Psoas muscle (tissue), 8 donors: ENCODE data around the gene FGGY. TPM values are rescaled to one million over a fixed set of nuclear protein-coding genes. Genes with fewer than 3 reads are reported as not detected.

Source experiments
- ATAC-seq, 4 donors: fragments of 200-7000 bp; cut with Tn5 transposase; one replicate each; pipeline ENCODE4 v1.9.1; 2020; ENCODE audit warnings: moderate library complexity in 3 of 4, mild to moderate bottlenecking in 2 of 4
- DNase-seq, 2 donors: peaks; one replicate each; pipeline ENCODE4 v3.0.0-alpha.2; 2020
- H3K27ac ChIP-seq: fragments of 200-600 bp; one replicate; pipeline ENCODE4 v1.8.0; 2022
- H3K27me3 ChIP-seq, 3 donors: fragments of 200-600 bp in 1 of 3; one replicate each; pipeline versions ENCODE4 v1.6.1 to v1.8.0; 2013 to 2022; ENCODE audit warnings: low read length in 2 of 3, mild to moderate bottlenecking in 2 of 3, moderate library complexity in 1 of 3; ENCODE audit not compliant: insufficient read depth in 3 of 3
- H3K36me3 ChIP-seq, 2 donors: fragments of 200-600 bp in 1 of 2; one replicate each; pipeline versions ENCODE4 v1.6.1 to v1.8.0; 2013 to 2022; ENCODE audit warnings: low read depth in 1 of 2, mild to moderate bottlenecking in 1 of 2, moderate library complexity in 1 of 2; ENCODE audit not compliant: insufficient read depth in 1 of 2
- H3K4me1 ChIP-seq: fragments of 200-600 bp; one replicate; pipeline ENCODE4 v1.8.0; 2022
- H3K4me3 ChIP-seq: fragments of 200-600 bp; one replicate; pipeline ENCODE4 v1.8.0; 2022; ENCODE audit warnings: mild to moderate bottlenecking
- H3K9me3 ChIP-seq: fragments of 200-600 bp; one replicate; pipeline ENCODE4 v1.8.0; 2022
- WGBS, 3 donors: extraction: QIAGEN DNeasy Blood & Tissue Kit; methylation state at CpG; one replicate each; pipeline versions ENCODE4 v1.1.6 to v1.1.7; 2013; 5-methylcytosine and 5-hydroxymethylcytosine counted together
- intact Hi-C, 2 donors: fragments of 100-400 bp; cut with DNase I; formaldehyde crosslinking; loops; one replicate each; pipeline versions ENCODE4 v1.11.0 to v1.14.2; 2022
- polyA plus RNA-seq, 3 donors: library from polyadenylated mRNA; stranded (reverse); fragments of 200-250 nt; gene quantifications; one replicate each; pipeline ENCODE4 v1.2.3, GENCODE V29; 2013
- total RNA-seq, 4 donors: library from RNA; stranded (reverse); fragmentation: NEBNext Ultra II Directional in 2 of 4; extraction: Animal tissue kit (Norgen Biotek cat#: 25700) in 2 of 4; gene quantifications; one replicate each; pipeline versions ENCODE4 v1.2.1 to v1.2.4, GENCODE V29; 2021 to 2023
- TF ChIP-seq, protein P1 (sequence below): fragments of 200-600 bp; IDR thresholded peaks from one replicate; pipeline ENCODE4 v1.8.0; 2022; ENCODE audit warnings: antibody characterized with exemption
- donor health status: healthy with polysubstance abuse.
- donor health status: DM: no; HTN: no; CAD: no; lungs with moderate emphysema.
- donor health status: Bipolar disorder and iron deficiency.
- donor health status: healthy.
- donor health status: DM: yes; HTN: yes; CAD: no.
- donor health status: DM: no; HTN: no; CAD: no.
- donor health status: DM: no; HTN: no; CAD: no.
- donor health status: DM: yes; HTN: yes; CAD: no.

FGGY gene
- total and polyA plus RNA-seq, 7 donors, result 11.9 to 72.2 (median 46.5) TPM

DNA sequence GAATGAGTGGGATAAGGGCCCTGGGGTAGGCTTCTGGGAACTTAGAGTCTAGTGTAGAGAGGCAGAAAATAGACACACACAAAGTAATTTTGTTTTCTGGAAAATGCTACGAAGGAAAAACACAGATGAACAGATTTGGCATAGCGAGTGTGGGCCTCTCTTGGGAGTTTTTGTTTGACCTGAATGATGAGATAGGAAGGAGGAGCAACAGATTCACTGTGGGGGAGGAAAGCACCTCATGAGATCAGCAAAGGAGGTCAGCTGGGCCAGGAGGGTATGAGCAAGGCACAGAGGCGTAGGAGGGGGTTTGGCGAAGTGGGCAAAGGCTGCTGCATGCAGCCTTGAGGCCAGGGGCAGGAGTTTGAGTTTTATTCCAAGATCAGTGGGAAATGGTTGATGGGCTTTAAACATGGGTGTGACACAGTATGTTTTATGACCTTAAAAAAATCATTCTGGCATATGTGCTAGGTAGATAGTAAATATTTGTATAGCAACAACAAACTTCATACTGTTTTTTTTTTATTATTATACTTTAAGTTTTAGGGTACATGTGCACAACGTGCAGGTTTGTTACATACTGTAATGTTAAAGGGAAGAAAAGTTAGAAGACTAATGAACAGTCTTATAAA lies 57.9 kb downstream of the FGGY start:
- ATAC-seq, result peak in 3 of 4 donors; percentile 37 to 52 (median 51)
- no peaks in the 10 kb centered on the region for H3K27me3 ChIP-seq
- peaks cover 17% of the 10 kb centered on the region for H3K4me1 ChIP-seq
- peak overlapping the region; percentile 42 for H3K27ac ChIP-seq
- peak in 1 of 2 donors; percentile 37 for DNase-seq
- H3K36me3 ChIP-seq, result no peaks in the 10 kb centered on the region
- WGBS, 3 donors, result 58 to 84% (median 66%) methylated on average over 5 of the region's 5 CpGs
- TF ChIP-seq, protein P1, sequence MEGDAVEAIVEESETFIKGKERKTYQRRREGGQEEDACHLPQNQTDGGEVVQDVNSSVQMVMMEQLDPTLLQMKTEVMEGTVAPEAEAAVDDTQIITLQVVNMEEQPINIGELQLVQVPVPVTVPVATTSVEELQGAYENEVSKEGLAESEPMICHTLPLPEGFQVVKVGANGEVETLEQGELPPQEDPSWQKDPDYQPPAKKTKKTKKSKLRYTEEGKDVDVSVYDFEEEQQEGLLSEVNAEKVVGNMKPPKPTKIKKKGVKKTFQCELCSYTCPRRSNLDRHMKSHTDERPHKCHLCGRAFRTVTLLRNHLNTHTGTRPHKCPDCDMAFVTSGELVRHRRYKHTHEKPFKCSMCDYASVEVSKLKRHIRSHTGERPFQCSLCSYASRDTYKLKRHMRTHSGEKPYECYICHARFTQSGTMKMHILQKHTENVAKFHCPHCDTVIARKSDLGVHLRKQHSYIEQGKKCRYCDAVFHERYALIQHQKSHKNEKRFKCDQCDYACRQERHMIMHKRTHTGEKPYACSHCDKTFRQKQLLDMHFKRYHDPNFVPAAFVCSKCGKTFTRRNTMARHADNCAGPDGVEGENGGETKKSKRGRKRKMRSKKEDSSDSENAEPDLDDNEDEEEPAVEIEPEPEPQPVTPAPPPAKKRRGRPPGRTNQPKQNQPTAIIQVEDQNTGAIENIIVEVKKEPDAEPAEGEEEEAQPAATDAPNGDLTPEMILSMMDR, result no peak
- intact Hi-C loops, result loop anchor here in 1 of 2 donors (5.0 kb wide), 1 partner anchor 38 kb away; no protein-coding TSS in a partner anchor
- H3K9me3 ChIP-seq, result no peaks in the 10 kb centered on the region
- H3K4me3 ChIP-seq, result no peak overlapping the region

DNA sequence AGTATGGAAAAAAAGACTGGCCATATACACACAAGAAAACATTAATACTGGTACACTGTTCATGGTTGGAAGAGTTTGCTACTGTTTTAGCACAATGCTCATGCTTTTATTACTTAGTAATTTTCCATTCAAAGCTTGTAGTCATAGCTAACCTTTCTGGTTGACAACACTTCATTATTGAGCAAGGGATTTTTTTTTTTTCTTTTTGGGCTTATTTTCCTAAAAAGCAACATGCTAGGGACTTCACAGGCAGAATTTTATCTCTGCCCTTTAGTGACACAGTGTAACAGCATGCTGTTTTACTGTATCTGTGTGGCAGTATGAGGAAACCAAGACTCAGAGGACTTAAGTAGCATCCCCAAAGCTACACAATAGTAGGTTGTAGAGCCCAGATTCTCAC lies 58.5 kb downstream of the FGGY start:
- no peaks in the 10 kb centered on the region for H3K9me3 ChIP-seq
- no peaks in the 10 kb centered on the region for H3K36me3 ChIP-seq
- ATAC-seq, result peak in 1 of 4 donors; percentile 39
- H3K4me1 ChIP-seq, result peaks cover 21% of the 10 kb centered on the region
- no peak overlapping the region for H3K4me3 ChIP-seq
- no peak overlapping the region for H3K27ac ChIP-seq
- no peak for DNase-seq
- H3K27me3 ChIP-seq, result no peaks in the 10 kb centered on the region
- TF ChIP-seq, protein P1, result no peak
- intact Hi-C loops, result loop anchor here in 1 of 2 donors (5.0 kb wide), 1 partner anchor 38 kb away; no protein-coding TSS in a partner anchor

DNA sequence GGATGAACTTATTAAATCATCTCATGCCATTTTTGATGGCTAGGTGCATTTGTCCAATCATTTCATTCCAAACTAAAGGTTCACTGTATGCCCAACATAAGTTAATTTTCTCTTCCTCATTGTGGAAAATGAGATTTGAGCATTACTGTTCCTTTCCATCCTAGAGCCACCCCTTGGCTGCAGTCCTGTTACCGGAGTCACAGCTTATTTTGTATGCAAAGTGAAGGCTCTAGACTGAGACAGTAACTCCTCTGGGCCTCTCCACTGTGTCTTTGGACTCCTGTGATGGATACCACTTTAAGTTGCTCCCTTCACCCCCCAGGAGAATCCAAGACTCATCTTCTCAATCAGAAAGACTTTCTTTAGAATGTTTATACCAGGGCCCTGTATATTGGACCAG lies 59.7 kb downstream of the FGGY start:
- DNase-seq, result no peak
- Histone ChIP-seq H3K9me3 (no peaks in the 10 kb centered on the region), H3K36me3 (no peaks in the 10 kb centered on the region), H3K4me3 (no peak overlapping the region), H3K4me1 (peaks cover 26% of the 10 kb centered on the region), H3K27ac (no peak overlapping the region), H3K27me3 (no peaks in the 10 kb centered on the region)
- ATAC-seq, result no peak
- WGBS, 3 donors, result 38 to 77% (median 52%) methylated on average over 1 of the region's 1 CpG
- intact Hi-C loops, result loop anchor here in 1 of 2 donors (5.0 kb wide), 1 partner anchor 39 kb away; no protein-coding TSS in a partner anchor
- TF ChIP-seq, protein P1, result no peak

DNA sequence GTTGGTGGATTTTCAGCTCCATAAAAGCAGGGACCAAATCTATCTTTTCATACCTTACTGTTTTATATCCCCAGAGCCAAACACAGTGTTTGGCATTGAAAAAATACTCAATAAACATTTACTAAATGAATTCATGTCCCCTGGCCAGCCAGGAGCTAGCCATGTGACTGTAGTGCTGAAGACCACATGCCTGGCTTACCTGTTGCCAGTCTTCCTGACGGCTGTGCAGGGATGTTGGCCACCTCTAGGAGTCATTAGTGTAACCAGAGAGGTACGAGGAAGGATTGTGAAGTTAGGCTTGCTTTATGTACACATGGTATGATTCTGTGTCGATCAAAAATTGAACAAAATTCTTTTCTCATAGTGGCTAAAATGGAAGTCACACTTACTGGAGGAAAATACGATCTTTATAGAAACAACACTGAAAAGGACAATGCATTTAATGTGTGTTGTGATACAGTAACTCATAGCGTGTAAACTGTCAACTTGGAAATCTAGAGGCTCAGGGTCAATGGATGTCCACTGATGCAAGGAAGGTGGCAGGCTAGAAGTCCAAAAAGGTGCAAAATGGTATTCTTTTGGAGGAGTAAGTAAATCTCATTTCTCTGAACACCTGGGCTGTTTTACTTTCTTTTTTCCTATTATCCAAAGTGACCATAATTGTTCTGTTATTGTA lies 60.9 kb downstream of the FGGY start:
- no peak for ATAC-seq
- H3K4me1 ChIP-seq, result peaks cover 26% of the 10 kb centered on the region
- H3K27me3 ChIP-seq, result no peaks in the 10 kb centered on the region
- no peak overlapping the region for H3K4me3 ChIP-seq
- intact Hi-C loops, result loop anchor here in 1 of 2 donors (5.0 kb wide), 1 partner anchor 40 kb away; no protein-coding TSS in a partner anchor
- DNase-seq, result no peak
- TF ChIP-seq, protein P1, result no peak
- no peaks in the 10 kb centered on the region for H3K36me3 ChIP-seq
- whole genome bisulfite sequencing, 3 donors, result 90 to 95% (median 90%) methylated on average over 5 of the region's 5 CpGs
- H3K9me3 ChIP-seq, result no peaks in the 10 kb centered on the region
- H3K27ac ChIP-seq, result no peak overlapping the region
